HG02588 (cell line): Measurements from ENCODE around the gene GPC6.

Experiments used
- ATAC-seq: cut with Tn5 transposase; IDR thresholded peaks from one replicate; pipeline ENCODE4 v1.9.1; 2021; ENCODE audit warnings: mild to moderate bottlenecking, moderate library complexity; ENCODE audit not compliant: unreplicated experiment

GPC6 gene

GRCh38 chr13:93496985-93497673, 270.5 kb downstream of the GPC6 start:
- ATAC-seq: no peak

- ATAC-seq: no peak
Observed at GRCh38 chr13:93499991-93500390, 273.4 kb downstream of the GPC6 start.

GRCh38 chr13:93502071-93502470, 275.5 kb downstream of the GPC6 start:
- ATAC-seq: no peak

- no peak for ATAC-seq
Observed at GRCh38 chr13:93502987-93503615, 276.5 kb downstream of the GPC6 start.

GRCh38 chr13:93505104-93505952, 278.7 kb downstream of the GPC6 start:
- ATAC-seq: no peak

- ATAC-seq: no peak
Observed at GRCh38 chr13:93511011-93511410, 284.4 kb downstream of the GPC6 start.

GRCh38 chr13:93515267-93515666, 288.7 kb downstream of the GPC6 start:
- no peak for ATAC-seq

- ATAC-seq: no peak
Observed at GRCh38 chr13:93517658-93518057, 291.1 kb downstream of the GPC6 start.

GRCh38 chr13:93521307-93521706, 294.7 kb downstream of the GPC6 start:
- ATAC-seq: no peak

- ATAC-seq: no peak
Observed at GRCh38 chr13:93522501-93522900, 295.9 kb downstream of the GPC6 start.

GRCh38 chr13:93525087-93525486, 298.5 kb downstream of the GPC6 start:
- ATAC-seq: no peak

GRCh38 chr13:93527748-93528297, 301.2 kb downstream of the GPC6 start:
- no peak for ATAC-seq

GRCh38 chr13:93529961-93530360, 303.4 kb downstream of the GPC6 start:
- ATAC-seq: no peak

GRCh38 chr13:93534181-93534700, 307.6 kb downstream of the GPC6 start:
- no peak for ATAC-seq

GRCh38 chr13:93535251-93535650, 308.6 kb downstream of the GPC6 start:
- no peak for ATAC-seq

GRCh38 chr13:93539914-93540313, 313.3 kb downstream of the GPC6 start:
- no peak for ATAC-seq

GRCh38 chr13:93547886-93548285, 321.3 kb downstream of the GPC6 start:
- no peak for ATAC-seq

- no peak for ATAC-seq
Observed at GRCh38 chr13:93549326-93550005, 322.9 kb downstream of the GPC6 start.

GRCh38 chr13:93550236-93550635, 323.6 kb downstream of the GPC6 start:
- ATAC-seq: no peak

GRCh38 chr13:93552596-93552995, 326.0 kb downstream of the GPC6 start:
- no peak for ATAC-seq

- no peak for ATAC-seq
Observed at GRCh38 chr13:93554514-93554913, 327.9 kb downstream of the GPC6 start.
